ENCODE results near the gene TBC1D23.

Gene TBC1D23

DNA sequence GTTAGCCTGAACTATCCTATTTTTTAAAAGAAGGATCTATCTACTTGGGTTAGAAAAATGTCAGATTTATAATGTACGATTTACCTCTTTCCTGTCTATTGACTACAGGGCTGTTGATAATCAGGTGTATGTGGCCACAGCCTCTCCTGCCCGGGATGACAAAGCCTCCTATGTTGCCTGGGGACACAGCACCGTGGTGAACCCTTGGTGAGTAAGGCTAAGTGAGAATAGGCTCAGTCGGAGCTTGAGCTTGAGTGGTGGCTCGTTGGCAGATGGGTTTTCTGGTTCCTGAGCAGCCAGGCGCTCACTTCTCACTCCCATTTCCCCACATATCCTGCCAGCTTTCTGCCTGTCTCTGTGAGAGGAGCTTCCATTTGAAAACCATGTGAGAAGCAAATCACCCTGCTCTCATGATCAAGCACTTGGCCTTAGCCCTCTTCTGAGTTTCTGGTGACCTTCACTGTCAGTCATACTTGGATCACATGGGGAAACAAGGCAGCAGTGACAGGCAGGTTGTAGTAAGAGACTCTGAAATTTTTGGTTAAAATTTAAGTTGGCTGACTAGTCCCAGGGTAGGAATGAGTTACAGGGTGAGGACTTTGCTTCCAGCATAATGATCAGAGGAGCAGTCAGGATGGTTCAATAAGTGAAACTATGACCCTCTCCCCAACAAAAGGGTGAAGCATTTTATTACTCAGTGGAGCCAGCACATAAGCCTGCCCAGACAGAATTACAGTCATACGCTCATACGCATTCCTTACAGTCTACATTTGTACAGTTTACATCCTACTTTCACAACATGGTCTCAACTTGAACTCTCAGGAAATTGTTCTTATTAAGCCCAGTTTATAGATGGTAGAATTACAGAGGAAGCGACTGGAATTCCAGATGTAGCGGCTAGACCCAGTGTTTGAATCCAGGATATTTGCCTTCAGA, 91.8 kb downstream of the TBC1D23 start:
- Histone ChIP-seq H3K4me3 (no peak overlapping the region), H3K9me3 (ENCODE audit: low read depth, low read length) (no peaks in the 10 kb centered on the region), H3K36me3 (ENCODE audit: insufficient read depth, low read length) (peaks cover 66% of the 10 kb centered on the region), H3K27ac (no peak overlapping the region), H3K9ac (ENCODE audit: insufficient read length) (no peak overlapping the region)
- TF ChIP-seq EZH2 (IDR thresholded peaks at IDR 0.05) (no peak), FOXP2 (optimal IDR thresholded peaks at IDR 0.05; ENCODE audit: control extremely low read depth, extremely low read length, insufficient read depth) (no peak), POLR2AphosphoS5 (IDR thresholded peaks at IDR 0.05; ENCODE audit: borderline replicate concordance, low read depth, low read length) (no peak)
- no peak for DNase-seq (ENCODE audit: low read depth, low spot score)

DNA sequence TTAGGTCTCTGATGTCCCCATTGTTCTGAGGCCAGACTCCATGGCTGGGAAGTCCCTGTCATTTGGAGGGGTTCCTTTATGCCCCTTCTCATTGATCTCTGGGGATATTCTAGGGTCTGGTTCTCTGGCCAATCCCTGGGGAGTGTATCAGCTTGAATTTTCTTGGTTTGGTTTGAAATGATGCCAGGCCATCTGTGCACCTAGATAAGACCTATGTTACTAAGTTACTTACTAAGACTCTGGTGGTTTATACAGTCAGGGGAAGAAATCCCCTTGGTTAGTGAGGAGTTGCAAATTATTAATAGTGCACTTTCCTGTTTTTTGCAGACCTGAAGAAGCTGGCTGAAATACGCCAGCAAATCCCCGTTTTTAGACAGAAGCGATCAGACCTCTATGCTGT, 94.1 kb downstream of the TBC1D23 start:
- no peak for DNase-seq (ENCODE audit: low read depth, low spot score)
- TF ChIP-seq EZH2 (IDR thresholded peaks at IDR 0.05): no peak
- no peak for TF ChIP-seq POLR2AphosphoS5 (IDR thresholded peaks at IDR 0.05; ENCODE audit: borderline replicate concordance, low read depth, low read length)
- no peak for TF ChIP-seq FOXP2 (optimal IDR thresholded peaks at IDR 0.05; ENCODE audit: control extremely low read depth, extremely low read length, insufficient read depth)
- H3K36me3 ChIP-seq (ENCODE audit: insufficient read depth, low read length): peaks cover 56% of the 10 kb centered on the region
- no peak overlapping the region for H3K9ac ChIP-seq (ENCODE audit: insufficient read length)
- no peaks in the 10 kb centered on the region for H3K9me3 ChIP-seq (ENCODE audit: low read depth, low read length)
- H3K4me3 ChIP-seq: no peak overlapping the region
- H3K27ac ChIP-seq: no peak overlapping the region

DNA sequence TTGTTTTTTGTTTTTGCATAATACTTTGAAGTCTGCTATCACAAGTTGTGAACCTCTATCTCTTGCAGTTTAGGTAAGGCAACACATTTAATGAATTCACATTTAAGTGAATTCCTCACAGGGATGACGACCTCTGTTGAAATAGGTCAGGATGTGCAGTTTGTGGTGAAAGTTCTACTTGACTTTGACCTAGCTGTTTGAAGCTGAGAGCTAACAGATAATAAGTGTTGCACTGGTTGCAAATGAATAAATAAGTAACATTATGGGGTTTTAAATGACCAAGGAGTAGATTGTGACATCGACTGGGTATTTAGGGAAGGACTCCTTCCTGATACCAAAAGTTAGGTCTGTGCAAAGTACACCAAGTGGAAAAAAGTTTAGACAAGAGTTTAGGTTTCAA, 97.6 kb downstream of the TBC1D23 start:
- H3K27ac ChIP-seq: no peak overlapping the region
- no peak for DNase-seq (ENCODE audit: low read depth, low spot score)
- 0 out of 2 replicates have a peak, but pooled peaks cover 4% of the 10 kb centered on the region for H3K9me3 ChIP-seq (ENCODE audit: low read depth, low read length)
- TF ChIP-seq FOXP2 (optimal IDR thresholded peaks at IDR 0.05; ENCODE audit: control extremely low read depth, extremely low read length, insufficient read depth) (no peak), EZH2 (IDR thresholded peaks at IDR 0.05) (no peak), POLR2AphosphoS5 (IDR thresholded peaks at IDR 0.05; ENCODE audit: borderline replicate concordance, low read depth, low read length) (no peak)
- H3K9ac ChIP-seq (ENCODE audit: insufficient read length): no peak overlapping the region
- H3K4me3 ChIP-seq: no peak overlapping the region
- peaks cover 64% of the 10 kb centered on the region for H3K36me3 ChIP-seq (ENCODE audit: insufficient read depth, low read length)

DNA sequence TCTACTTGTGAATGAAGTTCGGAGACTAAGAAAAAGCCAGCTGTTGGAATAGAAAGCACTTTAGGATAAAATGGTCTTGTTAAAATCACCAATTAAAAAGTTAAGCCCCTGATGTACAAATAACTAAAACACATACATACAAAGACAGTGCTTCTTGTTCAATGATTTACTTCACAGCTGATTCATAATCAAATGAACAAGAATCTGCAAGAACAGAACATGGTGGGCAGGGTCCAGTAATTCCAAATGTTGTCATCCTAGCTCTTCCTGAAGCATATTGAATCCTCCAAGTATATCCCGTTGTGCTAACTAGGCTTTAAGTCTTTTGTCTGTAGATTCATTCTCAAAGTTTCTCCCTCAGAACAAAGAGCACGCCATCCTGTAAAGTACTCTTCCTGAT, 98.2 kb downstream of the TBC1D23 start:
- TF ChIP-seq FOXP2 (optimal IDR thresholded peaks at IDR 0.05; ENCODE audit: control extremely low read depth, extremely low read length, insufficient read depth) (no peak), POLR2AphosphoS5 (IDR thresholded peaks at IDR 0.05; ENCODE audit: borderline replicate concordance, low read depth, low read length) (no peak), EZH2 (IDR thresholded peaks at IDR 0.05) (no peak)
- peaks cover 69% of the 10 kb centered on the region for H3K36me3 ChIP-seq (ENCODE audit: insufficient read depth, low read length)

DNA sequence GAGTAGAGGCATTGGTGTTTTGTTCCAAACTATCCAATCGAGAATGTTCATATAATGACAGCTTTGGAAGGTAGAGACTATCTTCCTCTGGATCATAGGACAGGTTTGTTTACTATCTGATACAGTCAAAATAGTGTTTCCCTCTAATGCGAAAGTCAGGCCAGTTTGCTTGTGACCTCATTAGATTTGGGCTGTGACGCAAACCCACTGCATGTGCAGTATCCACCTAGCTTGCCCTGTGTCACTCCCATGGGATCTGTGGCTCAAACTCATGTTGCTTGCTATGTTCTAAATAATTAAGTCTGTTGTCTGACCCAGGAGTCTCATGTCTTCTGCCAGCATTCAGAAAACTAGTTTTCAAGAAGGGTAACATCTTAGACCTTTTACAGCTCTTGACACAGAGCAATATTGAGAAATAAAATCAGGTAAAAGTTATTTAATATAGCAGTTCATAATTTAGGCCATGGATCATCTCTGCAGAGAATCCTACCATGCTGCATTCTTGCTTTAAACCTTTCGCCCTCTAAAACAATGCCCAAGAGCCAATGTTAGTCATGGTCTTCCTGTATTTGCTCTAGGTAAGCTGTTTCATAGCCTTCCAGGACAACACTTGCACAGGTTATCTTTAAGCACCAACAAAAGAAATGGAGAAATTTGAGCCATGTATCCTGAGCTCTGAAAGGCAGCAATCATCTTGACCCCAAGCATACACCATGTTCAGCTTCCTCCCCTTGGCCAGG, 100.1 kb downstream of the TBC1D23 start:
- H3K27ac ChIP-seq: no peak overlapping the region
- peaks cover 71% of the 10 kb centered on the region for H3K36me3 ChIP-seq (ENCODE audit: insufficient read depth, low read length)
- no peak overlapping the region for H3K4me3 ChIP-seq
- H3K9me3 ChIP-seq (ENCODE audit: low read depth, low read length): 0 out of 2 replicates have a peak, but pooled peaks cover 4% of the 10 kb centered on the region
- TF ChIP-seq POLR2AphosphoS5 (IDR thresholded peaks at IDR 0.05; ENCODE audit: borderline replicate concordance, low read depth, low read length): no peak
- TF ChIP-seq EZH2 (IDR thresholded peaks at IDR 0.05): no peak
- TF ChIP-seq FOXP2 (optimal IDR thresholded peaks at IDR 0.05; ENCODE audit: control extremely low read depth, extremely low read length, insufficient read depth): no peak
- H3K9ac ChIP-seq (ENCODE audit: insufficient read length): no peak overlapping the region
- DNase-seq (ENCODE audit: low read depth, low spot score): no peak

More for the DNA sequence above, 98.2 kb downstream of the TBC1D23 start:
- DNase-seq (ENCODE audit: low read depth, low spot score): no peak
- Histone ChIP-seq H3K9me3 (ENCODE audit: low read depth, low read length) (0 out of 2 replicates have a peak, but pooled peaks cover 4% of the 10 kb centered on the region), H3K27ac (no peak overlapping the region), H3K9ac (ENCODE audit: insufficient read length) (no peak overlapping the region), H3K4me3 (no peak overlapping the region)

DNA sequence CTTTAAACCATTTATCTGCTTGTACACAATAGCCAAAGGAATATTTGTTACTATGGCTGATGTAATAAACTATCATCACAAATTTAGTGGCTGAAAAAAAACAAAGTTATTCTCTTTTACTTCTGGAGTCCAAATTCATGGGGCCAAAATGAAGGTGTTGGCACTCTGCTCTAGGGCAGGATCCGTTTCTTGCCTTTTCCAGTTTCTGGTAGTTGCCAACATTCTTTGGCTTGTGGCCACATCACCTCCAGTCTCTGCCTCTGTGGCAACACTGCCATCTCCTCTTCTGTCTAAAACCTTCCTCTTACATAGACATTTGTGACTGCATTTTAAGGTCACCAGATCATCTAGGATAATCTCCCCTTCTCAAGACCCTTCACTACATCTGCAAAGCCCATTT, 101.1 kb downstream of the TBC1D23 start:
- TF ChIP-seq FOXP2 (optimal IDR thresholded peaks at IDR 0.05; ENCODE audit: control extremely low read depth, extremely low read length, insufficient read depth): no peak
- no peak for TF ChIP-seq EZH2 (IDR thresholded peaks at IDR 0.05)
- no peak for TF ChIP-seq POLR2AphosphoS5 (IDR thresholded peaks at IDR 0.05; ENCODE audit: borderline replicate concordance, low read depth, low read length)
- Histone ChIP-seq H3K4me3 (no peak overlapping the region), H3K36me3 (ENCODE audit: insufficient read depth, low read length) (peaks cover 75% of the 10 kb centered on the region), H3K27ac (no peak overlapping the region), H3K9me3 (ENCODE audit: low read depth, low read length) (0 out of 2 replicates have a peak, but pooled peaks cover 4% of the 10 kb centered on the region), H3K9ac (ENCODE audit: insufficient read length) (no peak overlapping the region)
- DNase-seq (ENCODE audit: low read depth, low spot score): no peak

DNA sequence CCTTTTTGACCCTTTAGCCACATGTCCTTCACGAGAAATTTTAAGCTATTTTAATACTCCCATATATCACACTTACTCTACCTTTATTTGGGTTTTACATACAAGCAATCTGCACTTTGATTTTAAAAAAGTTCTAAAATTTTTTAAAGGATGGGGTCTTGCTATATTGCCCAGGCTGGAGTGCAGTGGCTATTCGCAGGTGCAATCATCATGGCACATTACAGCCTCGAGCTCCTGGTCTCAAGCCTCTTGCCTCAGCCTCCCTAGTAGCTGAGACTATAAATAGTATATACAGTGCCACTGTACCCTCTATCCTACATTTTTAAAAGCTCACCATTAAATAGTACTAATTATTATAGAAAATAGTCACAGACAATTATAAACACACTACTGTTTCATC, 103.6 kb downstream of the TBC1D23 start:
- H3K36me3 ChIP-seq (ENCODE audit: insufficient read depth, low read length): peaks cover 89% of the 10 kb centered on the region
- no peak for DNase-seq (ENCODE audit: low read depth, low spot score)
- no peak for TF ChIP-seq FOXP2 (optimal IDR thresholded peaks at IDR 0.05; ENCODE audit: control extremely low read depth, extremely low read length, insufficient read depth)
- no peak for TF ChIP-seq EZH2 (IDR thresholded peaks at IDR 0.05)
- no peak for TF ChIP-seq POLR2AphosphoS5 (IDR thresholded peaks at IDR 0.05; ENCODE audit: borderline replicate concordance, low read depth, low read length)
- H3K9me3 ChIP-seq (ENCODE audit: low read depth, low read length): 0 out of 2 replicates have a peak, but pooled peaks cover 4% of the 10 kb centered on the region
- H3K4me3 ChIP-seq: no peak overlapping the region
- no peak overlapping the region for H3K27ac ChIP-seq
- no peak overlapping the region for H3K9ac ChIP-seq (ENCODE audit: insufficient read length)

DNA sequence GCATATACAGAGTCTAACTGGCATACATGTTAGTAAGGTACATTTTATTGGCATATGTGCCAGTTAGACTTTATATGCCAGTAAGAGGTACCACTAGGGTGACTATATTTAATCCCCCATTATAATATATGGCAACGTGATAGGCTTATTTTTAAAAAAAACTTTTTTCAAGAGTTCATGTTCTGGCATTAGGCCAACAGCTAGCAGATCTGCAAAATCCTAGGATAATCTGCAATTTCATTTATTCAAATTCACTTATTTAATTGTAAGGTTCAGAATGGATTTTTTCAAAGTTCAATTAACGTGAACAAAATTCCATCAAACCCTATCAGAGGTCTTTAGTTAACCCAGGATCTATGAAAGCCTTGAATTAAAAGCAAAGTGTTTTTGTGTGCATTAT, 105.6 kb downstream of the TBC1D23 start:
- Histone ChIP-seq H3K4me3 (no peak overlapping the region), H3K27ac (no peak overlapping the region), H3K9ac (ENCODE audit: insufficient read length) (no peak overlapping the region), H3K36me3 (ENCODE audit: insufficient read depth, low read length) (peaks cover 86% of the 10 kb centered on the region), H3K9me3 (ENCODE audit: low read depth, low read length) (0 out of 2 replicates have a peak, but pooled peaks cover 4% of the 10 kb centered on the region)
- no peak for TF ChIP-seq FOXP2 (optimal IDR thresholded peaks at IDR 0.05; ENCODE audit: control extremely low read depth, extremely low read length, insufficient read depth)
- no peak for TF ChIP-seq EZH2 (IDR thresholded peaks at IDR 0.05)
- TF ChIP-seq POLR2AphosphoS5 (IDR thresholded peaks at IDR 0.05; ENCODE audit: borderline replicate concordance, low read depth, low read length): no peak
- no peak for DNase-seq (ENCODE audit: low read depth, low spot score)
